GM19467 (cell line): ENCODE results near the gene CELF4.

ENCODE experiments used
- ATAC-seq: cut with Tn5 transposase; IDR thresholded peaks from one replicate; pipeline ENCODE4 v1.9.1; 2021; ENCODE audit warnings: mild to moderate bottlenecking, moderate library complexity; ENCODE audit not compliant: unreplicated experiment

The CELF4 gene

GRCh38 chr18:37330173-37330572, 235.4 kb downstream of the CELF4 start:
- no peak for ATAC-seq

- no peak for ATAC-seq
Observed at GRCh38 chr18:37328946-37329719, 236.5 kb downstream of the CELF4 start.

GRCh38 chr18:37327063-37327577, 238.5 kb downstream of the CELF4 start:
- no peak for ATAC-seq

GRCh38 chr18:37322492-37323035, 243.0 kb downstream of the CELF4 start:
- ATAC-seq = peak; percentile 85

- ATAC-seq = no peak
Observed at GRCh38 chr18:37321582-37322491, 243.8 kb downstream of the CELF4 start.

GRCh38 chr18:37320317-37320716, 245.3 kb downstream of the CELF4 start:
- ATAC-seq = no peak

- no peak for ATAC-seq
Observed at GRCh38 chr18:37318360-37319355, 246.9 kb downstream of the CELF4 start.

GRCh38 chr18:37317486-37317885, 248.1 kb downstream of the CELF4 start:
- no peak for ATAC-seq

GRCh38 chr18:37316468-37316867, 249.1 kb downstream of the CELF4 start:
- no peak for ATAC-seq

- ATAC-seq = no peak
Observed at GRCh38 chr18:37315935-37316334, 249.7 kb downstream of the CELF4 start.

- no peak for ATAC-seq
Observed at GRCh38 chr18:37314534-37314933, 251.1 kb downstream of the CELF4 start.

GRCh38 chr18:37313624-37314023, 252.0 kb downstream of the CELF4 start:
- no peak for ATAC-seq

- no peak for ATAC-seq
Observed at GRCh38 chr18:37309861-37310260, 255.7 kb downstream of the CELF4 start.

- no peak for ATAC-seq
Observed at GRCh38 chr18:37309059-37309458, 256.5 kb downstream of the CELF4 start.

- no peak for ATAC-seq
Observed at GRCh38 chr18:37307181-37307580, 258.4 kb downstream of the CELF4 start.

GRCh38 chr18:37306432-37306831, 259.2 kb downstream of the CELF4 start:
- ATAC-seq = no peak

- ATAC-seq = no peak
Observed at GRCh38 chr18:37305066-37305465, 260.5 kb downstream of the CELF4 start.

GRCh38 chr18:37304012-37304680, 261.5 kb downstream of the CELF4 start:
- ATAC-seq = no peak

GRCh38 chr18:37303009-37303408, 262.6 kb downstream of the CELF4 start:
- ATAC-seq = no peak

GRCh38 chr18:37302519-37302918, 263.1 kb downstream of the CELF4 start:
- no peak for ATAC-seq
